Lower leg skin (tissue), 3 donors: ENCODE data around the gene ABCA1.

Experiments used
- CTCF ChIP-seq, 3 donors: fragments of 450-650 bp; IDR thresholded peaks; one replicate each; pipeline ENCODE4 v1.5.1; 2016; ENCODE audit warnings: antibody characterized with exemption in 3 of 3, mild to moderate bottlenecking in 3 of 3, moderate library complexity in 2 of 3
- POLR2A ChIP-seq, 2 donors: fragments of 450-650 bp; IDR thresholded peaks; one replicate each; pipeline ENCODE4 v1.6.1; 2016 to 2017; ENCODE audit warnings: antibody characterized with exemption in 2 of 2, mild to moderate bottlenecking in 1 of 2, moderate library complexity in 1 of 2

- TF ChIP-seq CTCF (IDR thresholded peaks at IDR 0.05) (no peak), POLR2A (IDR thresholded peaks at IDR 0.05) (no peak)
Measured at GRCh38 chr9:104882086-104882485, 45.9 kb downstream of the ABCA1 start.
